HG03135 (cell line): ENCODE data around the gene ZBTB20.

Source experiments
- ATAC-seq: cut with Tn5 transposase; IDR thresholded peaks from one replicate; pipeline ENCODE4 v1.9.1; 2021; ENCODE audit warnings: mild to moderate bottlenecking, moderate library complexity; ENCODE audit not compliant: unreplicated experiment

Gene ZBTB20

GRCh38 chr3:114285648-114286230 lies 861.3 kb downstream of the ZBTB20 start:
- no peak for ATAC-seq

DNA sequence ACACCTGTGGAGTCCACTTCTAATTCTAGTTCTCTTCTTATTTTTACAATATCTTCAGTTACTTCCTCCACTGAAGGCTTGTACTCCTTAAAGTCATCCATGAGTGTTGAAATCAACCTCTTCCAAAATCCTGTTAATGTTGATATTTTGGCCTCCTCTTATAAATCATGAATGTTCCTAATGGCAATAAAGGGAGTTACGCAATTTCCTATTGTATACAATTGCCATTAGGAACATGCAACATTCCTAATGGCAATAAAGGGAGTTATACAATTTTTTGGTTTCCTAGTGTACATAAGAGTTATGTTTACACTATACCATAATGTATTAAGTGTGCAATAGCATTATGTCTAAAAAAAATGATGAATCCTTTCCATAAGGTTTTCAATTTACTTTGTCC lies 862.4 kb downstream of the ZBTB20 start:
- ATAC-seq: no peak
